NK-92 treated with Interleukin-12 subunit alpha and Interleukin-12 subunit beta, amount 100 ng/mL, for 24 hours (cell line): Measurements from ENCODE around the gene FASN.
"Not testable (repeated sequence)": the region's sequence is repeated elsewhere in the genome, so short reads cannot be mapped to it uniquely, and the experiment has no call there.

ENCODE experiments used
- DNase-seq: peaks from one replicate; lab custom pipeline; 2025; lab: John Stamatoyannopoulos, UW

Gene FASN

GRCh38 chr17:82041144-82041814 is 56.8 kb downstream of the FASN start:
- DNase-seq, result no peak

- no peak for DNase-seq
Measured at GRCh38 chr17:82039695-82040299, 58.2 kb downstream of the FASN start.

DNA sequence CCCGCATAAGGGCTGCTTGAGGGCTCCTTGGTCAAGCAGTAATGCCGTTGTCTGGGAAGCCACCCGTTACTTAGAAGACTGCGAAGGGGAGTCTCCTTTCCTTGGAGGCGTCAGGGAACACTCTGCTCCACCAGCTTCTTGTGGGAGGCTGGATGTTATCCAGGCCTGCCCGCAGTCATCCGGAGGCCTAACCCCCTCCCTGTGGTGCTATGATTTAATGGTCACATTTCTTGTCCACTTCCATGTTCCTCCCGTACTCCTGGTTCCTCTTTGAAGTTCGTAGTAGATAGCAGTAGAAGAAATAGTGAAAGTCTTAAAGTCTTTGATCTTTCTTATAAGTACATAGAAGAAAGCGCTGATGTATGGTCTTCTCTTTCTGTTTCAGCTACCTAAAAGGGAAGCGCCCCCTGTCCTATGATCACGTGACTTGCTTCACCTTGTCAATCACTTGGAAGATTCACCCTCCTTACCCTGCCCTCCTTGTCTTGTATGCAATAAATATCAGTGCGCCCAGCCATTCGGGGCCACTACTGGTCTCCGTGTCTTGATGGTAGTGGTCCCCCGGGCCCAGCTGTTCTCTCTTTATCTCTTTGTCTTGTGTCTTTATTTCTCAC is 59.1 kb downstream of the FASN start:
- DNase-seq, result not testable (repeated sequence)

- no peak for DNase-seq
Measured at GRCh38 chr17:82037889-82038195, 60.2 kb downstream of the FASN start.

DNA sequence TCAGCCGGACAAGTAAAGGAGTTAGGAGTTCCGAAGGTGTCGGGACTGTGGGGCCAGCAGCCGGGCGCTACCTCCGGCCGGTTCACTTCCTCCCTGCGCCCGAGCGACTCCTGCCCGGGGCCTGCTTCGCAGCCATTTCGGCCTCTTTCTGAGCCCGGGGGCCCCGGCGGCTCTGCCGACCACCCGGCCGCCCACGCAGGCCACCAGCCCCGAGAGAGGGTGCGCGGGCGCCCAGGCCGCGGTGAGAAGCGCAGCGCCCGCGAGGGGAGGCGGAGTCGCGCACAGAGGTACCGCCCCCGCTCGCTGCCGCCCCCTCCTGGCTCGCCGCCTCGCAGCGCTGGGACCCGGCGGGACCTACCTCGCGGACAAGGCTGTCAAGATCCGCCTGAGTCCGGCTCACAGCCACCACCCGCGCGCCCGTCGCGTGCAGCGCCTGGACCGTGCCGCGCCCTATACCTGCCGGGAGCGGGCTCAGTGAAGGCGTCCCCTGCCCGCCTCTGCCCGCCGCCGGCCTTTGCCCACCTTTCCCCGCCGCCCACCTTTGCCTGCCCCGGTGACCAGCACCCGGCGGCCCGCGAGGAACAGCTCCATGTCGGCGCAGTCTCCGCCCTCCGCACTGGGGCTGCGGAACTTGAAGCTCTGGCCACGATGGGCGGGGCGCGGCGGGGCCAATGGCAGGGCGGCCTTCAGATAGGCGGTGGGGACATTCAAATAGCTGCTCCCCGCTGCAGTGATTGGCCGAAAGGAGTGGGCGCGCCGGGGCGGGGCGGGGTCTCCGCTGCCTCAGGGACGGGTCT is 60.7 kb downstream of the FASN start, which contains the start of gene DCXR:
Gene DCXR, minus strand, starts transcription at position 606 of the 797 bp plus-strand sequence. Its CDS starts 15 bp downstream, at position 591.
- DNase-seq, result peak; percentile 96

GRCh38 chr17:82036634-82037091 is 61.4 kb downstream of the FASN start:
- no peak for DNase-seq

- no peak for DNase-seq
Measured at GRCh38 chr17:82035956-82036633, 61.9 kb downstream of the FASN start.

DNA sequence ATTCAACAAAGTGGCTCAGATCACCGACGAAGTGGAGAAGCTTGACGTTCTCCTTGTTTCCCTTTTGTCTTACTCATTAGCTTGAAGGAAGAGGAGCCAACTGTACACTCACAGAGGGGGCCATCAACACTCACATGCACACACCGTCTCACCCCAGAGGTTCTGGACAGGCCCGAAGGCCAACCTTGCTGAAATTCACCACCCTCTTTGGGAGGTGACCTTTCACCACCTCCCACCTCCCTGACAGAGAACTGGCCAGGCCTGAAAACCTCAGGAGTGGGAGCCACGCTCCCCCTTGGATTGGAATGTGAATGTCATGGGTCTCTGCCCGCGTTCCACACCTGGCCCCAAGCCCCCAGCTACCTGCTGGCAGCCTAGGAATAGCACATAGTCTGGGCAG is 62.5 kb downstream of the FASN start:
- no peak for DNase-seq

- DNase-seq, result no peak
Measured at GRCh38 chr17:82034371-82035011, 63.5 kb downstream of the FASN start.

DNA sequence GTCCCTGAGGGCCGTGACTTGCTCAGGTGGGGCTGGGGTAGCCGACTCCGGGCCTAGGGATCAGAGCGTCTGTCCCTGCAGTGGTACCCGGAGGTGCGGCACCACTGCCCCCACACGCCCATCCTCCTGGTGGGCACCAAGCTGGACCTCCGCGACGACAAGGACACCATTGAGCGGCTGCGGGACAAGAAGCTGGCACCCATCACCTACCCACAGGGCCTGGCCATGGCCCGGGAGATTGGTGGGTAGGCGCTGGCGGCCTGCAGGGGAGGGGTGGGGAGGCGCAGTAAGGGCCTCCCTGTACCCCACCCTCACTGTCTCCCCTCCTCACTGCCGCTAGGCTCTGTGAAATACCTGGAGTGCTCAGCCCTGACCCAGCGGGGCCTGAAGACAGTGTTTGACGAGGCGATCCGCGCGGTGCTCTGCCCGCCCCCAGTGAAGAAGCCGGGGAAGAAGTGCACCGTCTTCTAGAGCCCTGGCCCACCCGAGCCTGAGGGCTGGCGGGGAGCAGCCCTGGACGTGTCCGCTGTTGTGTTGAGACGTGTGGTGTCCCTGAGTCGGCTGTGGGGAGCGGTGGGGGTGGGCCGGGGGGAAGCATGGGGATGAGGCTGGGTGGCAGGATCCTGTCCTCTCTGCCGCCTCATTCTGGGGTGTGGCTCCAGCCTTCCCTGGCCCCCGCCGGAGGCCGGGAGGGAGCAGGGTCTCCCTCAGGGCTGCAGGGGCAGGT is 64.5 kb downstream of the FASN start:
- no peak for DNase-seq

DNA sequence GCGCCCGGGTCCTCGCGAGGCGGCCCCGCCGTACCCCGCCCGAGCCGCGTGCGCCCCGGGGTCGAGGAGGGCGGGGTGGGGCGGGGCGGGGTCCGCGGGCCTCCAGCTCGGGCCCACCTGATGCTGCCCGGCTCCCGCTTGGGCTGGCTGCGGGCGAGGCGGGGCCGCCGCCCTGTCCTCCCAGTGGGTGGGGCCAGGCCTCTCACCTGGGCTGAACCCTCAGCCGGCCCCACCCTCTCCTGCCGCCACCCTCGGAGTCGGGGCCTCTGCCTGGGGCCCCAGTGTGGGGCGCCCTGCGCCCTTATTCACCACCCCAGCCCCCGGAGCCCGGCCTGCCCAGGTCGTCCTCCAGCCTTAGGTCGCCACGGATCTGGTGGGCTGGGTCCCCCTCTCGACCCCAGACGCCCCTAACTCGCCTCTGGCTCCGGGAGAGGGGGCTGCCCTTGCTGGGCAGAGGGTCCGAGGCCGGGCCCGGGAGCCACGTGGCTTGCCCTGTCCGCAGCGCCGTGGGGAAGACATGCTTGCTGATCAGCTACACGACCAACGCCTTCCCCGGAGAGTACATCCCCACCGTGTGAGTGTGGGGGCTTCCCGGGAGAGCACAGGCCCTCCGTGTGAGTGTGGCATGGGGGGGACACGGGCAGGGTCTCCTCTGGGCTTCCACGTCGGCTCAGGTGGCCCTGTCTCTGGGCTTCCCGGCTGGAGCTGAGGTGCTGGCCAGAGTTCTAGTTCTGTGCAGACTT is 66.0 kb downstream of the FASN start:
- no peak for DNase-seq

DNA sequence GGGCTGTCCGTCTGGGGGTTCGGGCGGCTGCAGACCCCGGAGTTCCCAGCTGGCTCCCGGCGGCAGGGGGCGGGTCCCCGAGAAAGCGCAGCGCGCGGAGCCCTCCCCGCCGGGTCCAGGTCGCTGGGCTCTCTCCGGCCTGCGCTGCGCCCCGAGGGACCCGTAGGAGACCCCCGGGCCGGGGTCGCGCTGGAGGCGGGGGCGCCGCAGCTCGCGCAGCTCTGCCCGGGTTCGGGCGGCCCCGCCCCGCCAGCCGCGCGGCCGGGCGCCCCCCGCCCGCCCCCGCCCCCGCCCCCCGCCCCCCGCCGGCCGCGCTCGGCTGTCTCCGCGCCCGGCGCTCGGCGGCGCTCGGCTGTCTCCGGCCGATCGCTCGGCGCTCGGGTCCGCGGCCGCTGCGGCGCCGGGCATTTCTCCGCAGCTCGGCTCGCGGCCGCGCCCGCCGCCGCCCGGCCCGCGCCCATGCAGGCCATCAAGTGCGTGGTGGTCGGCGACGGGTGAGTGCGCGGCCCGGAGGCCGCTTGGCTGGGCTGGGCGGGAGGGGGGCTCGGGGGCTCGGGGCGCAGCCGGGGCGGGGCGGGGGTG is 66.6 kb downstream of the FASN start, which contains the start of gene RAC3:
Gene RAC3, plus strand, starts transcription at position 376 of the 582 bp plus-strand sequence. Its CDS starts 84 bp downstream, at position 460.
- no peak for DNase-seq

- no peak for DNase-seq
Measured at GRCh38 chr17:82030470-82031302, 67.3 kb downstream of the FASN start.

DNA sequence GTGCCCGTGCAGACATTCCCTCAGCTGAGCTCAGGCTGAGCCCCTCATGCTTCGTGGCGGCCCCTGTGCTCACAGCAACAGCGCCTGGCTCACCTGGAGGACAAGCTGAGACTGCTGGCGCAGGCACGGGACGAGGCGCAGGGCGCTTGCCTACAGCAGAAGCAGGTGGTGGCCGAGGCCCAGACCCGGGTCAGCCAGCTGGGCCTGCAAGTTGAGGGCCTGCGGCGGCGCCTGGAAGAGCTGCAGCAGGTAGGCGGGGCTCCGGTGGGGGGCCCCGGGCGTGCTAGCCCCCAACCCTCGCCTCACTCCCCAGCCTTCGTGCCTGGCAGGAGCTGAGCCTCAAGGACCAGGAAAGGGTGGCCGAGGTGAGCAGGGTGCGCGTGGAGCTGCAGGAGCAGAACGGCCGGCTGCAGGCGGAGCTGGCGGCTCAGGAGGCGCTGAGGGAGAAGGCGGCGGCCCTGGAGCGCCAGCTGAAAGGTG is 68.0 kb downstream of the FASN start:
- no peak for DNase-seq

DNA sequence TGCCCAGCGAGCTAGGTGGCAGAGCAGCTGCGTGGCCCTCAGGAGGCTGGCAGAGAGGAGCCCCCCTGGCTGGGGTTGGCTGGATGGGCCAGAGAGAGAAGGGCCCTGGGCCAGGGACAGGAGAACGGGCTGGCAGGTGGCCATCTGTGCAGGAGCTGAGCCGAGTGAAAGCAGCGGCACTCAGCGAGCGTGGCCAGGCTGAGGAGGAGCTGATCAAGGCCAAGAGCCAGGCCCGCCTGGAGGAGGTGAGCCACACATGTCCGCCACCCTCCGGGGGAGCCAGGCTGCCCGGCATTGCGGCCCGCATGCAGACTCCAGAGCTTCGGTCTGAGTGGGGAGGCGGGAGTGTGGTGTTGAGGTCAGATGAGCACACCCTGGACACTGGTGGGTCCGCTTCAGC is 68.6 kb downstream of the FASN start:
- DNase-seq, result no peak

DNA sequence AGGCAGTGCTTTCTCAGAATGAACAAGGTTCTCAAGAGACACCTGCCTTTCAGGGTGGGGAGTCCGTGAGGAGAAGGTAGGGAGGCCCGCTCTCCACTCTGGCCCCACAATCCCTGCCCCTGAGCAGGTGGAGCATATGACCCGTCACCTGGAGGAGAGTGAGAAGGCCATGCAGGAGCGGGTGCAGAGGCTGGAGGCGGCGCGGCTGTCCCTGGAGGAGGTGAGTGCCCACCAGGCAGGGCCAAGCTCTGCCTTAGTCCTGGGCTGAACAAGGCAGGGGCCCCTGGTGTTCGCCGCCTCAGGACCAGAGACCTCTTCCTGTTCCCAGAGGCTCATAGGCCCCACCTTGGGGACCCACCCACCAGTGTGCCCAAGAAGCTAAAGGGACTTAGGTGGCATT is 69.1 kb downstream of the FASN start:
- DNase-seq, result no peak
